HT1080 (cell line): ENCODE data around the gene AKAP9. TPM values are rescaled to one million over a fixed set of nuclear protein-coding genes. Genes with fewer than 3 reads are reported as not detected.
"Not testable (repeated sequence)": the region's sequence is repeated elsewhere in the genome, so short reads cannot be mapped to it uniquely, and the experiment has no call there.

ENCODE experiments used
- DNase-seq: peaks from one replicate; pipeline ENCODE4 v3.0.0-alpha.2; 2015; ENCODE audit warnings: low read depth
- polyA plus RNA-seq, 2 experiments: library from polyadenylated mRNA; depleted of rRNA; stranded (reverse); fragments of >200 nt; gene quantifications; 2 replicates each; pipeline ENCODE4 v1.2.3, GENCODE V29; 2015
- total RNA-seq: library from RNA; depleted of rRNA; stranded (reverse); fragments of >200 nt; shearing (Covaris generic); gene quantifications from 2 replicates; pipeline ENCODE4 v1.2.3, GENCODE V29; 2014; rRNA removed

Gene AKAP9
- total RNA-seq: 13.1 and 14.8 TPM in 2 replicates
- 4.4 and 6.6 TPM in 2 replicates for polyA plus RNA-seq (2015; cell fraction: cytosol; rRNA removed)
- polyA plus RNA-seq (2015; cell fraction: nucleus; rRNA removed): 54.3 and 55.6 TPM in 2 replicates

GRCh38 chr7:91940572-91941341, at the start of gene AKAP9:
AKAP9 (plus strand) TSS chr7:91940862; CDS start chr7:91941100, 238 bp downstream.
- DNase-seq: peak; percentile 80

GRCh38 chr7:91892099-91892705, 48.5 kb upstream of the AKAP9 start:
- no peak for DNase-seq

GRCh38 chr7:91892821-91893340, 47.8 kb upstream of the AKAP9 start:
- DNase-seq: peak; percentile 59

GRCh38 chr7:91893699-91894098, 47.0 kb upstream of the AKAP9 start:
- DNase-seq: not testable (repeated sequence)

GRCh38 chr7:91894781-91895480, 45.7 kb upstream of the AKAP9 start:
- no peak for DNase-seq

- no peak for DNase-seq
These were observed 42.2 kb upstream of the AKAP9 start for GRCh38 chr7:91898240-91898992.

GRCh38 chr7:91899563-91899962, 41.1 kb upstream of the AKAP9 start:
- no peak for DNase-seq

- DNase-seq: no peak
These were observed 30.5 kb upstream of the AKAP9 start for GRCh38 chr7:91910171-91910570.

- no peak for DNase-seq
These were observed 29.5 kb upstream of the AKAP9 start for GRCh38 chr7:91911121-91911520.

- peak; percentile 11 for DNase-seq
These were observed 28.2 kb upstream of the AKAP9 start for GRCh38 chr7:91912494-91912893.

- DNase-seq: peak; percentile 31
These were observed 27.1 kb upstream of the AKAP9 start for GRCh38 chr7:91913612-91914011.

GRCh38 chr7:91915401-91916050, 25.1 kb upstream of the AKAP9 start:
- peak; percentile 33 for DNase-seq

- peak; percentile 15 for DNase-seq
These were observed 24.6 kb upstream of the AKAP9 start for GRCh38 chr7:91916051-91916440.

GRCh38 chr7:91918356-91918755, 22.3 kb upstream of the AKAP9 start:
- DNase-seq: no peak

- DNase-seq: no peak
These were observed 17.8 kb upstream of the AKAP9 start for GRCh38 chr7:91922857-91923256.

- no peak for DNase-seq
These were observed 12.8 kb upstream of the AKAP9 start for GRCh38 chr7:91927912-91928311.

GRCh38 chr7:91929463-91929862, 11.2 kb upstream of the AKAP9 start:
- DNase-seq: no peak

GRCh38 chr7:91940171-91940570, 491 bp upstream of the AKAP9 start:
- DNase-seq: peak; percentile 26

- peak; percentile 24 for DNase-seq
These were observed 788 bp downstream of the AKAP9 start for GRCh38 chr7:91941450-91941849.

- no peak for DNase-seq
These were observed 1.6 kb downstream of the AKAP9 start for GRCh38 chr7:91942312-91942711.

- not testable (repeated sequence) for DNase-seq
These were observed 4.3 kb downstream of the AKAP9 start for GRCh38 chr7:91944970-91945369.
